ENCODE results near the gene CERS6. TPM values are rescaled to one million over a fixed set of nuclear protein-coding genes. Genes with fewer than 3 reads are reported as not detected.

The CERS6 gene
- polyA plus RNA-seq, 1 donor from 2014 or later = 59.3 TPM

GRCh38 chr2:168650139-168650538 is 194.1 kb downstream of the CERS6 start:
- H3K9me2 ChIP-seq (ENCODE audit: insufficient read depth, low read length) = no peaks in the 10 kb centered on the region
- peaks cover 23% of the 10 kb centered on the region for H3K79me2 ChIP-seq (replicated peaks; ENCODE audit: insufficient read depth, low read length)
- no peak overlapping the region for H2AFZ ChIP-seq (ENCODE audit: low read depth, low read length)
- no peaks in the 10 kb centered on the region for H4K20me1 ChIP-seq (ENCODE audit: insufficient read depth)
- H3K9me3 ChIP-seq (ENCODE audit: low read length) = no peaks in the 10 kb centered on the region
- H3F3A ChIP-seq (ENCODE audit: insufficient read depth, low read length, poor library complexity, severe bottlenecking) = no peaks in the 10 kb centered on the region
- TF ChIP-seq CTCF (IDR thresholded peaks at IDR 0.05; ENCODE audit: poor library complexity, severe bottlenecking) (no peak), POLR2AphosphoS5 (IDR thresholded peaks at IDR 0.05) (no peak), REST (IDR thresholded peaks at IDR 0.05; ENCODE audit: borderline replicate concordance) (no peak), TAF1 (IDR thresholded peaks at IDR 0.05; ENCODE audit: low read depth) (no peak), EZH2 (IDR thresholded peaks at IDR 0.05; ENCODE audit: borderline replicate concordance, insufficient read depth, low read length, poor library complexity, severe bottlenecking) (no peak), SMC3 (conservative IDR thresholded peaks at IDR 0.05; ENCODE audit: poor library complexity) (no peak), EP300 (conservative IDR thresholded peaks at IDR 0.05; ENCODE audit: poor library complexity, severe bottlenecking) (no peak), MXI1 (conservative IDR thresholded peaks at IDR 0.05; ENCODE audit: poor library complexity, severe bottlenecking) (no peak)
- no peak overlapping the region for H3K27ac ChIP-seq (ENCODE audit: low read length)
- H3K4me3 ChIP-seq (ENCODE audit: low read length) = no peak overlapping the region
- H3K9ac ChIP-seq (ENCODE audit: low read length) = no peak overlapping the region
- H3K27me3 ChIP-seq (ENCODE audit: insufficient read depth, low read depth, low read length) = no peaks in the 10 kb centered on the region
- no peaks in the 10 kb centered on the region for H3K36me3 ChIP-seq (ENCODE audit: insufficient read depth, low read length)
- H3K4me2 ChIP-seq (ENCODE audit: low read length) = no peak overlapping the region

GRCh38 chr2:168650781-168651180 is 194.7 kb downstream of the CERS6 start:
- no peak overlapping the region for H3K4me3 ChIP-seq (ENCODE audit: low read length)
- no peak overlapping the region for H3K9ac ChIP-seq (ENCODE audit: low read length)
- no peaks in the 10 kb centered on the region for H4K20me1 ChIP-seq (ENCODE audit: insufficient read depth)
- H3K4me2 ChIP-seq (ENCODE audit: low read length) = no peak overlapping the region
- H3K9me2 ChIP-seq (ENCODE audit: insufficient read depth, low read length) = no peaks in the 10 kb centered on the region
- H3K9me3 ChIP-seq (ENCODE audit: low read length) = no peaks in the 10 kb centered on the region
- H3K36me3 ChIP-seq (ENCODE audit: insufficient read depth, low read length) = no peaks in the 10 kb centered on the region
- TF ChIP-seq EP300 (conservative IDR thresholded peaks at IDR 0.05; ENCODE audit: poor library complexity, severe bottlenecking) (no peak), POLR2AphosphoS5 (IDR thresholded peaks at IDR 0.05) (no peak), TAF1 (IDR thresholded peaks at IDR 0.05; ENCODE audit: low read depth) (no peak), RAD21 (conservative IDR thresholded peaks at IDR 0.05) (no peak), SMC3 (conservative IDR thresholded peaks at IDR 0.05; ENCODE audit: poor library complexity) (no peak)
- no peak overlapping the region for H3K27ac ChIP-seq (ENCODE audit: low read length)
- no peaks in the 10 kb centered on the region for H3K27me3 ChIP-seq (ENCODE audit: insufficient read depth, low read depth, low read length)
- no peak overlapping the region for H2AFZ ChIP-seq (ENCODE audit: low read depth, low read length)
- peaks cover 23% of the 10 kb centered on the region for H3K79me2 ChIP-seq (replicated peaks; ENCODE audit: insufficient read depth, low read length)
- no peaks in the 10 kb centered on the region for H3F3A ChIP-seq (ENCODE audit: insufficient read depth, low read length, poor library complexity, severe bottlenecking)
